Suprapubic skin (tissue), 3 donors: Measurements from ENCODE around the gene PLEKHF1.

Source experiments
- CTCF ChIP-seq, 2 donors: fragments of 200-600 bp in 1 of 2; fragments of 450-650 bp in 1 of 2; sonication (generic) in 1 of 2; IDR thresholded peaks; one replicate each; pipeline ENCODE4 v1.5.1; 2016 to 2019; ENCODE audit warnings: antibody characterized with exemption in 2 of 2, mild to moderate bottlenecking in 1 of 2, moderate library complexity in 1 of 2
- EP300 ChIP-seq: sonication (generic); formaldehyde crosslinking; IDR thresholded peaks from one replicate; pipeline ENCODE4 v1.6.1; 2017; ENCODE audit warnings: antibody characterized with exemption

DNA sequence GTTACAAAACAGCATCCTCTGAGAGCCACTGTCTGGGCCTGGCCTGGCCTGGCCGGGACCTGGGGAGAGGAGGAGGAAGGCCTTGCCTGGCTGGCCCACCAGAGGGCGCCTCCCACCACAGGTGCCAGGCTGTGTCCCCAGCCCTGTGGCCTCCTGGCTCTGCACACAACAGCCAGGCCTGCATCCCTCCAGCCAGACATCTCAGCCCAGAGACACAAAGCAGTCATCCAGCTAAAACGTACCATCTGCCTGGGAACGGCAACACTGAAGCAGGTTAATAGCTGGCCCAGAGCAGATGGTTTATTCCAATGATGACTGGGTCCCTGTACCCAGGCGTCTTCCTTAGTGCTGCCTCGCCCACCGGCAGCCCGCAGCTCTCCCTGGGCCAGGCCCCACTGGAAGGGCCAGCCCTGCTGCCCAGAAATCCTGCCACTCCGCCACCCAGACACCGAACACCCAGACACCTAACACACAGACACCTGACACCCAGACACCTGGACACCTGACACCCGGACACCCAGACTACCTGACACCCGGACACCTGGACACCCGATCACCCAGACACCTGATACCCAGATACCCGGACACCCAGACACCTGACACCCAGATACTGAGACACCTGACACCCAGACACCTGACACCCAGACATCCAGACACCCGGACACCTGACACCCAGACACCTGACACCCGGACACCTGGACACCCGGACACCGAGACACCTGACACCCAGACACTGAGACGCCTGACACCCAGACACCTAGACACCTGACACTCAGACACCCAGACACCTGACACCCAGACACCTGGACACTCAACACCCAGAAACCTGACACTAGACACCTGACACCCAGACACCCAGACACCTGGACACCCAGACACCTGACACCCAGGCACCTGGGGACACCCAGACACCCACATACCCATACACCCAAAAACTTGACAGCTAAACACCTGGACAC is 29.7 kb downstream of the PLEKHF1 start:
- TF ChIP-seq CTCF (IDR thresholded peaks at IDR 0.05) (peak; percentile 45 to 91), EP300 (no peak)
